Midbrain (tissue), 1 donor: ENCODE results near the gene CCDC68.
"Not testable (repeated sequence)": the region's sequence is repeated elsewhere in the genome, so short reads cannot be mapped to it uniquely, and the experiment has no call there.

Source experiments
- DNase-seq: peaks from one replicate; lab custom pipeline; 2025; lab: John Stamatoyannopoulos, UW

CCDC68 gene

DNA sequence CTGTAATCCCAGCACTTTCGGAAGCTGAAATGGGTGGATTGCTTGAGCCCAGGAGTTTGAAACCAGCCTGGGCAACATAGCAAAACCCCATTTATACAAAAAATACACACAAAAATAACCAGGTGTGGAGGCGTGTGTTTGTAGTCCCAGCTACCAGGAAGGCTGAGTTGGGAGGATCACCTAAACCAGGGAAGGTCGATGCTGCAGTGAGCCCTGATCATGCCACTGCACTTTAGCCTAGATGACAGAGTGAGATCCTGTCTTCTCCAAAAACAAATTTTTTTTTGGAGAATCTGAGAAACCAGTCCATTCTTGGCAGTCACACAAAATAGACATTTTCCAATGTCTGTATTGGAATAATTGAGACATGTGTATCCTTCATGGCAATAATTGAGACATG, 84.2 kb downstream of the CCDC68 start:
- DNase-seq: no peak

DNA sequence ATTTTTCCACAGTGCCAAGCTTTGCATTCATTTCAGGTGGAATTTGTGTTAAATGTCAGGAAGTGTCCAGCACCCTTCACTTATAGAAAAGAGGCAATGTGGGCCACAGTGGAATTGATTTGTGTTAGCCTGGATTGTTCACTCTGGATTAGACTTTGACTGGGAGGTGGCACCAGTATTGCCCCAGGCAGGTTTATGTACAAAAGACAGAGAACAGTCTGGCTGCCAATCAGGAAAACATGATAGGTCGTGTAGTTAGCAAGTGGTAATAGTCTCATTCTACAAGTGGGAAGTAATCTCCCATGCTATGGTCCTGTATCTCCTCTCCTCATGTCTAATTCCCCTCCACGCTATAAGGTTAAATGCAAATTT, 85.4 kb downstream of the CCDC68 start:
- DNase-seq: no peak

DNA sequence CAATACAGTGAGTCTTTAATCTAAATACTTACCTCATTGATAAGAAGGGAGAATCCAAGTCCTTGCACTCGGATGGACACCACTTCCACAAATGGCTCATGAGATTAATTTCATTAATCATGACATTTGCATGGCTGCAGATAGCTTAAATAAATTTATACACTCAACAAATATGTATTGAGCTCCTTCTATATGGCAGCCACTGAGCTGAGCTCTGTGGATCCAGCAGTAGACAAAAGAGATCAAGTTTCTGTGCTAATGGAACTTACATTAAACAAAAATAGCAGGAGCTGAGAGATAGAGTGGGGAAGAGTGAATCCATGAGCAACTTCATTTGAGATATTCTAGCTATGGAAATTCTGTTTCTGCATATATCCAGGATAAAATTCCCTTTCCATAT, 86.6 kb downstream of the CCDC68 start:
- DNase-seq: no peak

DNA sequence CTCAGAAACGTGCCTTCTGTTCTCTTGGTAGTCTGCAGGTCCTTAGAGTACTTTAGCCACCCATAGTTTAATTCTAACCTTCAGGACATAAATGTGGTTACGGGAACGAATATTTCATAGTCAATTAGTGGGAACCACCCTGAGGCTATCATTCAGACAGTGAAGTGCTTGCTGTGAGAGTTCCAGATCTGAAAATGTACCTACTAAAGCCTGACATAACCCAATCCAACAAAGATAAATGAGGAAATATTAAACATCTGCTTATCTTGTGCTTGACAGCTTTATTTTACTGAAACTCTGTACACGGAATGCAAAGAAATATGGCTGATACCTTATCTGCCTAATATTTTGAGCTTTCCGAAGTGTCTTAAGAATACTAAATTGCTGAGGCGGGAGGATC, 88.0 kb downstream of the CCDC68 start:
- no peak for DNase-seq

DNA sequence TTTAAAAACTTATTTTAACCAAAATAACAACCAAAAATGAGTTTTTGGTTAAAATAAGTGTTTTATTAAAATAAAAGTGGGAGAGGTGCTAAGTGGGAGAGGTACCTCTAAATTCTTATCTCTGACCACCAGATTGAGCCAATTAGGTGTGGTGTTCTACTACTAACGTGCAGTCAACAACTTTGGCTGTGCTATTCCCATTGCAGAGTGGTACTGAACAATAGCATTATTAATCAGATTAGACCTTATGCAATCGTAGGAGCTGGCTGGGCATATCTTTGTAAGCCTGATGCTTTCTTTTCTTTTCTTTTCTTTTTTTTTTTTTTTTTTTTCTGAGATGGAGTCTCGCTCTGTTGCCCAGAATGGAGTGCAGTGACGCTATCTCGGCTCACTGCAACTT, 92.1 kb downstream of the CCDC68 start:
- no peak for DNase-seq

DNA sequence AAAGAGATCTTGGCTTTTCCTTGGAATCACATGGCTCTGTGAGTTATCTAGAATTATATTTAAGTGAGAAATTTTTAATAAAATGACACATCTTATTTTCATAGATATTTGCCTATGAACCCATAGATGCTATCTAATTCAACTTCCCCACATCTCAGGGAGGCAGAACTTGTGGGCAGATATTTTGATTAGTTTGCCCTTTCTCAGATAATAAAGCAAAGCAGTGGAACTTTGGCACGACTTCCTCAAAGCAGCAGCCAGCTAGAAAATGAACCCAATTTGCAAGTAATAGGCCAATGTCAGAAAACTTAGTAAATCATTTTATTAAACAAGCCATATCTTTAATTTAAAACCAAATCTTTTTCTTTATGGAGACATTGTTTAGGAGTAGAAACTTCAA, 98.3 kb downstream of the CCDC68 start:
- no peak for DNase-seq

DNA sequence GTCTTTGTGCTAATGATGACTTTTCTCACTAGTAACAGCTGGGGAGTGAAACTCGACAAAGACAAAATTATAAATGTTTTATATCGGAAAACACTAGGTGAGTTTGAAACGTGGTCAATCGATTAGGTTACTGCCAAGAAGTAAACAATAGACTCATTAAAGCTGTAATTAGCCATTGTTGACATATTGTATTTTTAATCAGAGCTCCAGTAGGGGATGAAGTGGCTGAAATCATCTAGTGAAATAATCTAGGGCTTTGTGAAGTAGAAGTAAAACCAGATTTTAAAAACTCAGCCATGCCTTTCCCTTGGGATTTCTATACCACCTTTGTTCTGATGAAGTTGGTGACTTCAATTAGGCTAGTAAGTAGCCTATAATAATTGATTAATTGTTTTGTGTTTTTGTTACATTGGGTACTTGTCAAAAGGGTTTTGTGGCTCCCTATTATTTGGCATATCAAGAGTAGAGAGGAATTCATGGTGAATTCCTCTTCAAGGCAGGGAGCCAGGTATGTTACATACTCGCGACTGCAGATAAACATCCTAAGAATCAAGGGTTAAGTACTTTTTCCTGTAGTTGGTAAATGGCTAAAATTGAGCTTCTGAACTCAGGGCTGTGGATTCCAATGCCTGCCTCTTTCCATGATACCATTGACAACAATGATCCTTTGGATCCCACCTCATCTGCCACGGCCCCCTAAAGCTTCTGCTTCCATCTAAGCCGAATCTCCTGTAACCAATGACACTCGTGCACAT, 99.4 kb downstream of the CCDC68 start:
- no peak for DNase-seq

DNA sequence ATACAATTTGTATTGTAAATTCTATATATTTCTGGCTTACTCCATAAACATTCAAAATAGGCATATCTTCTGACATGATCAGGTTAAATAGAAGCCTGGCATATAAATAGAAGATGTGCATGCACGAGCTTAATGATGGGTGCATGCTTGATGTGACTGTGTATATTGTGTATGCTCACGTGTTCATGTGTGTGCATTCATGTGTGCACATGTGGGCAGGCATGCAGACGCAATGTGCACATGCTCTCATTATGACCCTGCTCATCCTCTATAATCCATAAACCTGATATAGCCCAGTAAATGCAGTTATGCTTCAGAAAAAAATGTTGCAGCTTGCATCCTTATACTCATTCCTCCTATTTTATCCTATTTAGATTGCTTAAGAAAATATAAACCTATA, 101.8 kb downstream of the CCDC68 start:
- DNase-seq: no peak

DNA sequence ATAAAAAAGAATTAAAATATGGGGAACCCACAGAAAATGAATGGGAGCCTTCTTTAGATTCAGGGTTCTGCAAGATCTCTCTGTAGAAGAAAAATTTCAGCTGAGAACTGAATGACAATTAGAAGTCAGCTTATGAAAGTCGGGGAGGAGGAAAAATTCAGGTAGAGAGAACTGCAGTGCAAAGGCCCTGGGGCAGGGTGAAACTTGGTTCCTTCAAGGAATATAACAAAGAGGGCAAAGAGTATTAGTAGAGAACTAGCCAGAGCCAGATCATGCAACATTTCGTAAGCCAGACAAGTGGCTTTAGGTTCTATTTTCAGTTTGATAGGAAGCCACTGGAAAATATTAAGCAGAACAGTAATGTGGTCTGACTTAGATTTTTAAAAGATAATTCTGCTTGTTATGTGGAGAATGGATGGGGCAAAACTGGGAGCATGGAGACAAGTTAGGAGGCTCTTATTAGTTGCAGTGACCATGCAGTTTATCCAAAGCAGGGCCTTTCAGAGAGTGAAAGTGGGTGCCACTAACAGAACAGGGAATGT, 103.1 kb downstream of the CCDC68 start:
- no peak for DNase-seq

DNA sequence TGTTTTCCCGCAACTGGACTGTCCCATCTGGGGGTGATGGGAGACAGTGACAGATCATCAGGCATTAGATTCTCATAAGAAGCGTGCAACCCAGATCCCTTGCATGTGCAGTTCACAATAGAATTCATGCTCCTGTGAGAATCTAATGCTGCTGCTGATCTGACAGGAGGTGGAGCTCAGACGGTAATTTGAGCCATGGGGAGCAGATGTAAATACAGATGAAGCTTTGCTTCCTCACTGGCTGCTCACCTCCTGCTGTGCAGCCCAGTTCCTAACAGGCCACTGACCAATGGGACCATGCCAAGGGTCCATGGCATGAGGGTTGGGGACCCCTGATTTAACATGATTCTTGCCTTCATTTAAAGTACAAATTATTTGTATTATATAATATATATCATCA, 104.2 kb downstream of the CCDC68 start:
- not testable (repeated sequence) for DNase-seq

DNA sequence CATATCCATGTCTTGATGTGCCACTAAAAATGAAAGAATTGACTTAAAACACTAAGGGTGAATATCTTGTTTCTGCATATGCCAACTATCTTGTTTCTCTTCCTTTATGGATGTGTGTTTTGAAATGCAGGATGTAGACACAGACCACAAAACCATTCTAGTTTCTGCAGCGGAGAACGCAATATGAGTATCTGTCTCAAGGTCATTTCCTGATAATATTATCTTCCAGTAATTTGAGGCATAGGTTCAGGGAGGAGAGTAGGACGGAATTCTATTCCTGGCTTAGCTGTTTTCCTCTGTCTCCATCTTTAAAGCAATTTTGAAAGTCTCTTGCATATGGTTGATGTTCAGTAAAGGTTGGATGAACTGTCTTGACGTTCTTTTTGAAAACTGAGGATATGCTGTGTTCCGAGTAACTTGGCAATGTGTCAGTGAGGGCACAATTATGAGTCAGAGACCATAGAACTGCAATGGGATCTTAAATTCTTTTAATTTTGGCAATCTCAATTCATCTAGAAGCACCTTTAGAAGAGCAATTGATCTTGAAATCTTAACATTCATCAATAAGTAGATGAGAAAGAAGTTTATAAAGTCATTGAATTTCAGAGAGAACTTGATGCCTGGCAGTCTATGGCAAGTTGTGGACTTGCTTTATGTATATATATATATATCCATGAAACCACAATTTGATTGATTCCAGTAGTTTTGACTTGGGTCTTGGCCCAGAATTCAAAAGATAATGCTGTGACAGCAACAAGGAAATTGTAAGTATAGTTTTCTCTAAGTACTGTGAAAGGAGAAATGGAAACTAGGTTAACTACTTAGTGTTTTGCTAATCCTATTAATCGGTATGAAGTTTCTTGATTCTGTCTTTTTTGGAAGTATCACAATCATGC, 106.2 kb downstream of the CCDC68 start:
- DNase-seq: no peak
